Transverse colon (tissue), 4 donors: Measurements from ENCODE around the gene KLF18. TPM values are rescaled to one million over a fixed set of nuclear protein-coding genes. Genes with fewer than 3 reads are reported as not detected.

Source experiments
- DNase-seq: peaks from one replicate; pipeline ENCODE4 v3.0.0-alpha.2; 2019
- H3K27ac ChIP-seq, 4 donors: fragments of 200-600 bp; sonication (generic); 2 replicates each; pipeline ENCODE4 v1.5.1; 2016 to 2018; ENCODE audit warnings: inconsistent platforms in 4 of 4
- H3K27me3 ChIP-seq: fragments of 200-600 bp; sonication (generic); 2 replicates; pipeline ENCODE4 v1.5.1; 2017; ENCODE audit warnings: inconsistent platforms
- H3K36me3 ChIP-seq, 4 donors: fragments of 200-600 bp; sonication (generic); 2 replicates each; pipeline ENCODE4 v1.5.1; 2017 to 2019; ENCODE audit warnings: inconsistent platforms in 4 of 4
- H3K4me1 ChIP-seq, 4 donors: fragments of 200-600 bp; sonication (generic); 2 replicates each; pipeline ENCODE4 v1.5.1; 2017 to 2020; ENCODE audit warnings: inconsistent platforms in 4 of 4
- H3K4me3 ChIP-seq, 4 donors: fragments of 200-600 bp; sonication (generic); 1 replicate in 1 of 4; 2 replicates in 3 of 4; pipeline versions ENCODE4 v1.5.1 to v1.6.1; 2017 to 2019; ENCODE audit warnings: inconsistent platforms in 4 of 4
- H3K9me3 ChIP-seq, 2 donors: fragments of 200-600 bp; sonication (generic); 2 replicates each; pipeline ENCODE4 v1.5.1; 2017 to 2019; ENCODE audit warnings: inconsistent platforms in 2 of 2
- CTCF ChIP-seq, 5 experiments: fragments of 200-600 bp in 3 of 5; fragments of 450-650 bp in 2 of 5; sonication (generic) in 3 of 5; IDR thresholded peaks; 1 replicate in 2 of 5; 2 replicates in 3 of 5; pipeline ENCODE4 v1.5.1; 2016 to 2017; ENCODE audit warnings: antibody characterized with exemption in 5 of 5, inconsistent platforms in 3 of 5, mild to moderate bottlenecking in 2 of 5, moderate library complexity in 1 of 5
- EP300 ChIP-seq: sonication (generic); formaldehyde crosslinking; IDR thresholded peaks from one replicate; pipeline ENCODE4 v1.6.1; 2017; ENCODE audit warnings: antibody characterized with exemption, low read depth
- POLR2A ChIP-seq: fragments of 450-650 bp; IDR thresholded peaks from one replicate; pipeline ENCODE4 v1.6.1; 2016; ENCODE audit warnings: antibody characterized with exemption, mild to moderate bottlenecking, moderate library complexity
- POLR2AphosphoS5 ChIP-seq, 3 donors: sonication (generic); formaldehyde crosslinking; IDR thresholded peaks; one replicate each; pipeline ENCODE4 v1.6.1; 2016; ENCODE audit warnings: antibody characterized with exemption in 3 of 3
- WGBS, 2 donors: methylation state at CpG; one replicate each; pipeline ENCODE4 v1.1.5; 2018; ENCODE audit warnings: low coverage in 1 of 2; 5-methylcytosine and 5-hydroxymethylcytosine counted together
- in situ Hi-C, 4 donors: fragments of 200-750 bp; cut with MboI; loops; one replicate each; pipeline versions ENCODE4 v1.15.0 to v1.15.1; 2017; ENCODE audit warnings: low sequenced_read_pairs in 3 of 4, low pct_ligation_motif_present in 1 of 4, low pct_unique_long_range_greater_than_20kb in 1 of 4
- intact Hi-C: fragments of 100-400 bp; cut with DNase I; formaldehyde crosslinking; loops from one replicate; pipeline ENCODE4 v1.15.1; 2023; ENCODE audit warnings: low total_unique reads
- total RNA-seq, 4 donors: library from RNA; depleted of rRNA; stranded (reverse); fragments of >200 nt; gene quantifications; one replicate each; pipeline ENCODE4 v1.1.0, GENCODE V29; 2016

KLF18 gene
- total RNA-seq, 4 donors from 2014 or later = not detected

GRCh38 chr1:44152692-44153091 is 11.3 kb upstream of the KLF18 start:
- DNase-seq = no peak
- Histone ChIP-seq H3K36me3 (no peaks in the 10 kb centered on the region), H3K4me1 (no peaks in the 10 kb centered on the region), H3K27me3 (peaks cover 6% of the 10 kb centered on the region), H3K9me3 (no peaks in the 10 kb centered on the region), H3K27ac (no peak overlapping the region), H3K4me3 (no peak overlapping the region)
- 74 to 100% methylated on average over 1 of the region's 1 CpG for WGBS, 2 donors
- no peak for TF ChIP-seq CTCF (IDR thresholded peaks at IDR 0.05)
- TF ChIP-seq EP300 = no peak
- TF ChIP-seq POLR2AphosphoS5 (IDR thresholded peaks at IDR 0.05) = no peak
- TF ChIP-seq POLR2A = no peak
- intact Hi-C loops = no loop called here
- in situ Hi-C loops = no loop called here

DNA sequence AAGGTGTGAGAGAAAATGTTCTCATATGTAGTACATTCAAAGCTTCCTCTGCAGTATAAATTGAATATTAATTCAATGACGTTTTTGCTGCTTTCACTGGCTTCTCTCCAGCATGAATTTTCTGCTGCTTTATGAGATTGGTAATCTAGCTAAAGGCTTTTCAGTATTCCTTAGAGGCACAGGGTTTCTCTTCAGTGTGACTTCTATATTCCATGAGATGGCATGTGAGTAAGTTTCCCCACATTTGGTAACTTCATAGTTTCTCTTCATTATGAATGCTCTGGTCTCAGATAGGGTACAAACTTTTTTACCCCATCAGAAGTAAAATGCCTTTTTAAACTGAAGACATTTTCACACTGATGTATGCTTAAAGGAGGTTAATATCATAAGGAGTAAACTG is 10.4 kb upstream of the KLF18 start:
- 19 to 38% methylated on average over 1 of the region's 1 CpG for WGBS, 2 donors
- intact Hi-C loops (no loop called here), in situ Hi-C loops (no loop called here)
- H3K4me1 ChIP-seq = no peaks in the 10 kb centered on the region
- H3K36me3 ChIP-seq = no peaks in the 10 kb centered on the region
- no peak for DNase-seq
- H3K9me3 ChIP-seq = no peaks in the 10 kb centered on the region
- peaks cover 6% of the 10 kb centered on the region for H3K27me3 ChIP-seq
- H3K4me3 ChIP-seq = no peak overlapping the region
- no peak for TF ChIP-seq POLR2AphosphoS5 (IDR thresholded peaks at IDR 0.05)
- no peak for TF ChIP-seq EP300
- no peak for TF ChIP-seq POLR2A
- TF ChIP-seq CTCF (IDR thresholded peaks at IDR 0.05) = no peak
- H3K27ac ChIP-seq = no peak overlapping the region

DNA sequence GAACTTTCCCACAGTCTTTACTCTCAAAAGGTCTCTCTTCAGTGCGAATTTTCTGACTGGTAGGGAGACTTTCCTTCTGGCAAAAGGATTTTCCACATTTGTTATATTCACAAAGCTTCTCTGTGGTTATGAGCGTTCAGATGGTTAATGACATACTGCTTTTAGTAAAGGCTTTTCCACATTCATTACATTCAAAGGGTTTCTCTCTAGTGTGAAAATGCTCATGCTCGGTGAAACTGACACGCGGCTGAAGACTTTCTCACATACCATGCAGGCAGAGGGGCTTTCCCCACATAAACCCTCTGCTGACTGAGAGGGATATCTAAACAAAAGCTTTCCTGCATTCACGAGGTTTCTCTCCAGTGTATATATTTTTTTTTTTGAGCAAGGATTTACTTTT is 9.9 kb upstream of the KLF18 start:
- no peak overlapping the region for H3K27ac ChIP-seq
- intact Hi-C loops = no loop called here
- no peaks in the 10 kb centered on the region for H3K4me1 ChIP-seq
- no peaks in the 10 kb centered on the region for H3K36me3 ChIP-seq
- WGBS, 2 donors = 41 to 48% methylated on average over 5 to 6 of the region's 6 CpGs
- TF ChIP-seq POLR2A (no peak), POLR2AphosphoS5 (IDR thresholded peaks at IDR 0.05) (no peak), CTCF (IDR thresholded peaks at IDR 0.05) (no peak), EP300 (no peak)
- no peak overlapping the region for H3K4me3 ChIP-seq
- H3K27me3 ChIP-seq = peaks cover 6% of the 10 kb centered on the region
- no peak for DNase-seq
- no peaks in the 10 kb centered on the region for H3K9me3 ChIP-seq
- in situ Hi-C loops = no loop called here

DNA sequence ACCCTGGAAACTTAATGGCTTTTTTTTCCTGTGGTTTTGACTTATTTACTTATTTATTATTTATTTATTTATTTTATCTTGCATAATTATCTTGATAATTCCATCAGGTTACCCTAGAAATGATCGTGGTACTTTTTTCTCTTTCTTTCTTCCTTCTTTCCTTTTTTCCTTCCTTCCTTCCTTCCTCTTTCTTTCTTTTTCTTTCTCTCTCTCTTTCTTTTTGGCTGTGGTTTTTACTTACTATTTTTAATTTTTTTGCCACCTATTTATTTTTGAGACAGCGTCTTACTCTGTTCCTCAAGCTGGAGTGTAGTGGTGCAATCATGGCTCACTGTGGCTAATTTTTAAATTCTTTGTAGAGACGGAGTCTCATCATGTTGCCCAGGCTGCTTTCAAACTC is 6.2 kb upstream of the KLF18 start:
- Histone ChIP-seq H3K4me3 (no peak overlapping the region), H3K9me3 (peaks cover 22 to 23% of the 10 kb centered on the region in 2 donors), H3K27me3 (peaks cover 5% of the 10 kb centered on the region), H3K27ac (no peak overlapping the region), H3K36me3 (no peaks in the 10 kb centered on the region), H3K4me1 (no peaks in the 10 kb centered on the region)
- no peak for DNase-seq
- intact Hi-C loops (no loop called here), in situ Hi-C loops (no loop called here)
- TF ChIP-seq POLR2AphosphoS5 (IDR thresholded peaks at IDR 0.05) (no peak), CTCF (IDR thresholded peaks at IDR 0.05) (no peak), EP300 (no peak), POLR2A (no peak)
- 85 to 91% methylated on average over 3 of the region's 3 CpGs for WGBS, 2 donors
